CD4-positive, alpha-beta T cell (primary cell): ENCODE data around the gene LIN37. TPM values are rescaled to one million over a fixed set of nuclear protein-coding genes. Genes with fewer than 3 reads are reported as not detected.

ENCODE experiments used
- ATAC-seq: fragments of 200-7000 bp; cut with Tn5 transposase; one replicate; pipeline ENCODE4 v1.10.0; 2022; ENCODE audit warnings: mild to moderate bottlenecking; ENCODE audit not compliant: poor library complexity
- CTCF ChIA-PET: fragments of 350-600 bp; sonication (Branson Sonifier 250); formaldehyde crosslinking; loops from one replicate; lab custom pipeline; 2021; ENCODE audit warnings: antibody characterized with exemption, inconsistent platforms; lab: Charles Lee
- POLR2A ChIA-PET: fragments of 350-600 bp; sonication (Branson Sonifier 250); formaldehyde crosslinking; loops from one replicate; lab custom pipeline; 2021; ENCODE audit warnings: antibody characterized with exemption, inconsistent platforms; lab: Charles Lee
- DNase-seq, 14 experiments: peaks; one replicate each; pipeline ENCODE4 v3.0.0-alpha.2; 2013 to 2020; ENCODE audit warnings: mixed read lengths in 2 of 14
- H3K27ac ChIP-seq, 2 donors: one replicate each; pipeline versions ENCODE4 v1.5.1 to v1.7.0; 2013; ENCODE audit warnings: low read length in 2 of 2, low read depth in 1 of 2, mild to moderate bottlenecking in 1 of 2
- H3K27me3 ChIP-seq, 2 experiments: 1 replicate in 1 of 2; 2 replicates in 1 of 2; pipeline versions ENCODE4 v1.6.1 to v1.7.0; 2013; ENCODE audit warnings: low read length in 2 of 2, control low read depth in 1 of 2, mild to moderate bottlenecking in 1 of 2, moderate library complexity in 1 of 2; ENCODE audit not compliant: insufficient read depth in 2 of 2, control insufficient read depth in 1 of 2
- H3K36me3 ChIP-seq: one replicate; pipeline ENCODE4 v1.6.1; 2013; ENCODE audit warnings: low read length, control low read depth; ENCODE audit not compliant: insufficient read depth
- H3K4me1 ChIP-seq: one replicate; pipeline ENCODE4 v1.6.1; 2013; ENCODE audit warnings: low read length, control low read depth; ENCODE audit not compliant: insufficient read depth
- H3K4me3 ChIP-seq: one replicate; pipeline ENCODE4 v1.5.1; 2013; ENCODE audit warnings: mild to moderate bottlenecking, low read length, moderate library complexity
- H3K9me3 ChIP-seq, 2 experiments: 1 replicate in 1 of 2; 2 replicates in 1 of 2; pipeline versions ENCODE4 v1.6.1 to v1.7.0; 2013; ENCODE audit warnings: low read length in 2 of 2, mild to moderate bottlenecking in 2 of 2, control low read depth in 1 of 2, moderate library complexity in 1 of 2; ENCODE audit not compliant: control insufficient read depth in 1 of 2, insufficient read depth in 1 of 2
- H3K27ac Mint-ChIP-seq: one replicate; pipeline ENCODE4 v1.8.0; 2020; ENCODE audit warnings: mixed read lengths
- H3K27me3 Mint-ChIP-seq: one replicate; pipeline ENCODE4 v1.8.0; 2021; ENCODE audit warnings: mixed read lengths
- H3K36me3 Mint-ChIP-seq: one replicate; pipeline ENCODE4 v1.8.0; 2021; ENCODE audit warnings: low read depth, mixed read lengths
- H3K4me1 Mint-ChIP-seq: one replicate; pipeline ENCODE4 v1.8.0; 2021; ENCODE audit warnings: low read depth, mixed read lengths
- H3K4me3 Mint-ChIP-seq: one replicate; pipeline ENCODE4 v1.8.0; 2020; ENCODE audit warnings: mild to moderate bottlenecking, mixed read lengths
- H3K9me3 Mint-ChIP-seq: one replicate; pipeline ENCODE4 v1.8.0; 2020; ENCODE audit warnings: mixed read lengths
- CTCF ChIP-seq: fragments of 200-600 bp; IDR thresholded peaks from one replicate; pipeline ENCODE4 v1.8.0; 2022; ENCODE audit warnings: antibody characterized with exemption, mild to moderate bottlenecking
- intact Hi-C, 2 experiments: fragments of 100-400 bp; cut with DNase I in 1 of 2; cut with micrococcal nuclease in 1 of 2; formaldehyde crosslinking; loops; one replicate each; pipeline versions ENCODE4 v1.15.1 to v1.9.0; 2023 to 2025; cut with DNase I, micrococcal nuclease
- total RNA-seq, 174 experiments: library from RNA in 2 of 174; stranded (reverse) in 2 of 174; gene quantifications; one replicate each; pipeline ENCODE4 v1.2.3 and lab custom pipeline; 2021 to 2026

Gene LIN37
- total RNA-seq, 2 experiments from 2014 or later: 4.8 to 6.0 TPM

- intact Hi-C loops: loop anchor here (1.0 to 10.0 kb wide), 2 partner anchors 11 to 449 kb away; partner anchors contain the start of gene USF2 (in 1 of the 2)
- peak overlapping the region; percentile 89 for H3K27ac Mint-ChIP-seq
- H3K4me1 ChIP-seq: peaks cover 75% of the 10 kb centered on the region
- peaks cover 61% of the 10 kb centered on the region for H3K4me1 Mint-ChIP-seq
- no peak for TF ChIP-seq CTCF
- peak overlapping the region; percentile 9 for H3K4me3 ChIP-seq
- CTCF ChIA-PET: interaction anchor here (1.4 kb wide), 1 partner anchor 21 kb away, joined by 3 read pairs; no protein-coding TSS in a partner anchor
- H3K36me3 ChIP-seq: no peaks in the 10 kb centered on the region
- no peaks in the 10 kb centered on the region for H3K9me3 ChIP-seq
- H3K36me3 Mint-ChIP-seq: peaks cover 11% of the 10 kb centered on the region
- no peaks in the 10 kb centered on the region for H3K27me3 Mint-ChIP-seq
- peak overlapping the region in 1 of 2 donors; percentile 32 for H3K27ac ChIP-seq
- POLR2A ChIA-PET: interaction anchor here (1.2 to 6.3 kb wide), 4 partner anchors 11 to 32 kb away, joined by 3 to 63 read pairs (median 6); partner anchors contain the start of genes IGFLR1, PSENEN and U2AF1L4
- H3K27me3 ChIP-seq: no peaks in the 10 kb centered on the region
- H3K4me3 Mint-ChIP-seq: peak overlapping the region; percentile 83
- no peak for ATAC-seq
- H3K9me3 Mint-ChIP-seq: no peaks in the 10 kb centered on the region
- DNase-seq: peak in 2 of 14 experiments; percentile 37 to 64
Observed at GRCh38 chr19:35713506-35713850, 34.9 kb upstream of the LIN37 start.

GRCh38 chr19:35713904-35714495, 34.4 kb upstream of the LIN37 start:
- Histone ChIP-seq H3K4me1 (peaks cover 80% of the 10 kb centered on the region), H3K9me3 (no peaks in the 10 kb centered on the region), H3K27ac (no peak overlapping the region), H3K36me3 (no peaks in the 10 kb centered on the region), H3K4me3 (peak overlapping the region; percentile 9), H3K27me3 (no peaks in the 10 kb centered on the region)
- ATAC-seq (no peak), DNase-seq (no peak)
- no peaks in the 10 kb centered on the region for H3K27me3 Mint-ChIP-seq
- ChIA-PET POLR2A (interaction anchor here (1.2 to 6.3 kb wide), 3 partner anchors 12 to 31 kb away, joined by 3 to 63 read pairs (median 6); partner anchors contain the start of genes PSENEN and U2AF1L4), CTCF (no interaction called here)
- peak overlapping the region; percentile 89 for H3K27ac Mint-ChIP-seq
- H3K36me3 Mint-ChIP-seq: peaks cover 11% of the 10 kb centered on the region
- peak overlapping the region; percentile 83 for H3K4me3 Mint-ChIP-seq
- intact Hi-C loops: loop anchor here (1.0 to 10.0 kb wide), 2 partner anchors 12 to 449 kb away; partner anchors contain the start of gene USF2 (in 1 of the 2)
- H3K4me1 Mint-ChIP-seq: peaks cover 66% of the 10 kb centered on the region
- no peak for TF ChIP-seq CTCF
- no peaks in the 10 kb centered on the region for H3K9me3 Mint-ChIP-seq

- Mint-ChIP-seq H3K4me1 (peaks cover 73% of the 10 kb centered on the region), H3K4me3 (peak overlapping the region; percentile 83), H3K27me3 (no peaks in the 10 kb centered on the region), H3K27ac (peak overlapping the region; percentile 89), H3K9me3 (no peaks in the 10 kb centered on the region), H3K36me3 (peaks cover 17% of the 10 kb centered on the region)
- intact Hi-C loops: loop anchor here (5.0 to 10.0 kb wide), 3 partner anchors 43 to 450 kb away; partner anchors contain the start of genes COX6B1 (in 1 of the 2), HSPB6 (in 1 of the 2), PROSER3 (in 1 of the 2) and USF2 (in 1 of the 2)
- ChIA-PET CTCF (no interaction called here), POLR2A (interaction anchor here (1.0 to 6.3 kb wide), 4 partner anchors 12 to 30 kb away, joined by 3 to 63 read pairs (median 4); partner anchors contain the start of gene U2AF1L4)
- no peak for TF ChIP-seq CTCF
- H3K27ac ChIP-seq: no peak overlapping the region
- ATAC-seq: no peak
- H3K4me1 ChIP-seq: peaks cover 88% of the 10 kb centered on the region
- peak in 2 of 14 experiments; percentile 26 to 41 for DNase-seq
- peaks cover 3% of the 10 kb centered on the region for H3K36me3 ChIP-seq
- no peaks in the 10 kb centered on the region for H3K27me3 ChIP-seq
- H3K4me3 ChIP-seq: no peak overlapping the region
- H3K9me3 ChIP-seq: no peaks in the 10 kb centered on the region
Observed at GRCh38 chr19:35714601-35715354, 33.6 kb upstream of the LIN37 start.
